ENCODE measurements around the gene NSL1.

DNA sequence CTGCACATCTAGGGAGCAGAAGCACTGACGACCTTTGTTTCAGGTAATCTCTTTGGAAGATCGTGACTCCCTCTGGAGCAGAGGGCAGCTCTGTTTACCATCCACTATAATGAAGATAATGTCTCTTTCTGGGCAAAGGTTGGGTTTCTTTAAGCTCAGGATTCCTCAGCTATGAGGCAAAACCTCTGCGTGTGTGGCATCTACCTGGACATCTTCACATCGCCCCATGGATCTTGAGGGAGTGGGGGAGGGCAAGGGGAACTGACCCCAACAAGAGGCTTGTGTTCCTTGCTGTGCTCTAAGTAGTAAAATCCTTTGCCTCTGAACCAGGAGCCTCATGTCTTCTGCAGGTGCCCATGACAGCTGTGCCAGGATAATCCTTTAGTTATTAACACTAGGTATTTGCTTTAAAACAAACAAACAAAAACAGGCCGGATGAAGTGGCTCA is 36.3 kb upstream of the NSL1 start:
- no peak for TF ChIP-seq FOXA1 (IDR thresholded peaks at IDR 0.05)
- TF ChIP-seq SUZ12 (IDR thresholded peaks at IDR 0.05) = no peak
- TF ChIP-seq L3MBTL2 (conservative IDR thresholded peaks at IDR 0.05) = no peak
- TF ChIP-seq TARDBP (IDR thresholded peaks at IDR 0.05) = no peak
- no peak for TF ChIP-seq SP1 (IDR thresholded peaks at IDR 0.05)
- TF ChIP-seq FOXM1 (IDR thresholded peaks at IDR 0.05; ENCODE audit: borderline replicate concordance) = no peak
- no peak for TF ChIP-seq LEF1 (IDR thresholded peaks at IDR 0.05; ENCODE audit: borderline replicate concordance)
- TF ChIP-seq FOXK2 (IDR thresholded peaks at IDR 0.05) = no peak
- TF ChIP-seq NFRKB (IDR thresholded peaks at IDR 0.05) = no peak
- no peak for TF ChIP-seq BHLHE40 (IDR thresholded peaks at IDR 0.05; ENCODE audit: borderline replicate concordance)

Measured in HEK293T (cell line).